Erythroblast (primary cell): ENCODE results near the gene SMAP1.

Source experiments
- GATA1 ChIP-seq: IDR thresholded peaks from 2 replicates; pipeline ENCODE4 v1.6.1; 2011; ENCODE audit warnings: low read depth, mild to moderate bottlenecking, control low read depth, low read length, moderate library complexity
- POLR2A ChIP-seq: IDR thresholded peaks from 2 replicates; pipeline ENCODE4 v1.6.1; 2011; ENCODE audit warnings: mild to moderate bottlenecking, low read length

- no peak for TF ChIP-seq POLR2A
- TF ChIP-seq GATA1, result no peak
Observed at GRCh38 chr6:70838907-70839285, 171.2 kb downstream of the SMAP1 start.
